WTC11 (cell line): ENCODE measurements around the gene STH.

Source experiments
- AFF4 ChIP-seq: sonication (generic); formaldehyde crosslinking; IDR thresholded peaks from 2 replicates; pipeline ENCODE4 v1.8.1; 2023; ENCODE audit warnings: mild to moderate bottlenecking, missing genetic modification reagents, borderline replicate concordance
- ATF1 ChIP-seq: sonication (generic); formaldehyde crosslinking; IDR thresholded peaks from 2 replicates; pipeline ENCODE4 v1.8.1; 2023; ENCODE audit warnings: mild to moderate bottlenecking, moderate library complexity, missing genetic modification reagents
- CTCF ChIP-seq: fragments of 200-600 bp; IDR thresholded peaks from 2 replicates; pipeline ENCODE4 v1.8.0; 2022; ENCODE audit warnings: antibody characterized with exemption
- E2F1 ChIP-seq: sonication (generic); formaldehyde crosslinking; IDR thresholded peaks from 2 replicates; pipeline ENCODE4 v1.8.0; 2022; ENCODE audit warnings: mild to moderate bottlenecking, missing genetic modification reagents
- GTF2I ChIP-seq: fragments of 250-450 bp; sonication (Bioruptor Pico); conservative IDR thresholded peaks from 2 replicates; pipeline ENCODE4 v1.4.0; 2021; ENCODE audit warnings: mild to moderate bottlenecking
- HMGA2 ChIP-seq: fragments of 250-450 bp; sonication (Bioruptor Pico); IDR thresholded peaks from 2 replicates; pipeline ENCODE4 v1.4.0; 2021; ENCODE audit warnings: mild to moderate bottlenecking, moderate library complexity
- MAX ChIP-seq: sonication (generic); formaldehyde crosslinking; IDR thresholded peaks from 2 replicates; pipeline ENCODE4 v1.8.0; 2022; ENCODE audit warnings: mild to moderate bottlenecking, missing genetic modification reagents
- NFATC4 ChIP-seq: fragments of 250-450 bp; sonication (Bioruptor Pico); IDR thresholded peaks from 2 replicates; pipeline ENCODE4 v1.9.0; 2021; ENCODE audit warnings: mild to moderate bottlenecking
- RELA ChIP-seq: sonication (generic); formaldehyde crosslinking; IDR thresholded peaks from 2 replicates; pipeline ENCODE4 v1.8.1; 2022; ENCODE audit warnings: missing genetic modification reagents, mild to moderate bottlenecking, borderline replicate concordance
- USF1 ChIP-seq: sonication (generic); formaldehyde crosslinking; IDR thresholded peaks from 2 replicates; pipeline ENCODE4 v1.8.0; 2022; ENCODE audit warnings: mild to moderate bottlenecking, missing genetic modification reagents
- ZNF317 ChIP-seq: sonication (generic); formaldehyde crosslinking; IDR thresholded peaks from 2 replicates; pipeline ENCODE4 v1.8.1; 2023; ENCODE audit warnings: low read depth, mild to moderate bottlenecking, moderate library complexity, missing genetic modification reagents, borderline replicate concordance

DNA sequence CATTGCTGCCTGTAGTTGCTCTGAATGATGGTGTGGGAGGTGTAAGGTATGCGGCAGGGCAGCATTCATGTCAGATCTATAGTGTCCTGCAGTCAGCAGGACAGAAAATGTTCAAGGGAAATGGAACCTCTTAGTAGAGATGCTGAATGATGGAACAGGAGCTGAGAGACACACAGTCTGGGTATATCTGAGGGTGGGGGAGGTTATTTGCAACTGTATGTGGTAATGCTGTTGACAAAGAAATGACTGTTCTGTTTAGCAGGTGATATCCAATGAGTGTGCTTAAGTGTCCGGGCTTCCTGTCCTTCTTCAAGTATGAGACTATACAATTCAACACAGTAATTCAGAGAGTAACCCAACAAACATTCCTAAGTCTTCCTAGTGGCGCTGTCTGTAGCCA, 46.6 kb downstream of the STH start:
- TF ChIP-seq HMGA2 (CRISPR knock-in tag) (no peak), CTCF (no peak), E2F1 (CRISPR knock-in tag) (no peak), ZNF317 (CRISPR knock-in tag) (no peak), RELA (CRISPR knock-in tag) (no peak), ATF1 (CRISPR knock-in tag) (no peak), AFF4 (no peak), USF1 (CRISPR knock-in tag) (no peak), GTF2I (CRISPR knock-in tag) (no peak), NFATC4 (CRISPR knock-in tag) (no peak), MAX (CRISPR knock-in tag) (no peak)
